MCF 10A (cell line): ENCODE measurements around the gene M1AP. TPM values are rescaled to one million over a fixed set of nuclear protein-coding genes. Genes with fewer than 3 reads are reported as not detected.

Experiments used
- BruUV-seq: library from RNA; stranded (reverse); fragments of 400-500 nt; replicated peaks from 2 replicates; lab custom pipeline; 2021; lab: Mats Ljungman, UMichigan
- CTCF ChIA-PET: fragments of 300-600 bp; sonication (Branson Sonifier 250); formaldehyde crosslinking; extraction: SDS; loops from one replicate; lab custom pipeline; 2021; ENCODE audit warnings: antibody characterized with exemption, inconsistent platforms; lab: Yijun Ruan, JAX
- POLR2A ChIA-PET: fragments of 300-600, 350-650 bp; sonication (Branson Sonifier 250); formaldehyde crosslinking; extraction: SDS; loops from one replicate; lab custom pipeline; 2020; ENCODE audit warnings: antibody characterized with exemption, inconsistent platforms; lab: Yijun Ruan, JAX
- DNase-seq: peaks from one replicate; pipeline ENCODE4 v3.0.0-alpha.2; 2018; ENCODE audit not compliant: unreplicated experiment
- H3K27ac Mint-ChIP-seq: one replicate; pipeline ENCODE4 v1.8.0; 2022; ENCODE audit warnings: mild to moderate bottlenecking, low read depth, mixed read lengths; ENCODE audit not compliant: unreplicated experiment
- H3K27me3 Mint-ChIP-seq: one replicate; pipeline ENCODE4 v1.8.0; 2022; ENCODE audit warnings: mixed read lengths; ENCODE audit not compliant: insufficient read depth, unreplicated experiment
- H3K36me3 Mint-ChIP-seq: one replicate; pipeline ENCODE4 v1.8.0; 2022; ENCODE audit warnings: mild to moderate bottlenecking, moderate library complexity, mixed read lengths; ENCODE audit not compliant: insufficient read depth, unreplicated experiment
- H3K4me1 Mint-ChIP-seq: one replicate; pipeline ENCODE4 v1.8.0; 2022; ENCODE audit warnings: mixed read lengths; ENCODE audit not compliant: insufficient read depth, unreplicated experiment
- H3K4me3 Mint-ChIP-seq: one replicate; pipeline ENCODE4 v1.8.0; 2022; ENCODE audit warnings: mild to moderate bottlenecking, moderate library complexity, mixed read lengths; ENCODE audit not compliant: unreplicated experiment
- H3K9me3 Mint-ChIP-seq: one replicate; pipeline ENCODE4 v1.8.0; 2022; ENCODE audit warnings: mixed read lengths; ENCODE audit not compliant: unreplicated experiment
- intact Hi-C: fragments of 100-400 bp; cut with micrococcal nuclease; formaldehyde crosslinking; loops from 2 replicates; pipeline ENCODE4 v1.14.1; 2022
- total RNA-seq: library from RNA; stranded (reverse); gene quantifications from 2 replicates; pipeline ENCODE4 v1.2.3, GENCODE V29; 2022
- TF ChIP-seq, protein P1 (sequence below): fragments of 200-600 bp; IDR thresholded peaks from one replicate; pipeline ENCODE4 v1.8.0; 2022; ENCODE audit warnings: antibody characterized with exemption, mild to moderate bottlenecking; ENCODE audit not compliant: unreplicated experiment

Gene M1AP
- total RNA-seq, 1 experiment from 2014 or later = not detected

DNA sequence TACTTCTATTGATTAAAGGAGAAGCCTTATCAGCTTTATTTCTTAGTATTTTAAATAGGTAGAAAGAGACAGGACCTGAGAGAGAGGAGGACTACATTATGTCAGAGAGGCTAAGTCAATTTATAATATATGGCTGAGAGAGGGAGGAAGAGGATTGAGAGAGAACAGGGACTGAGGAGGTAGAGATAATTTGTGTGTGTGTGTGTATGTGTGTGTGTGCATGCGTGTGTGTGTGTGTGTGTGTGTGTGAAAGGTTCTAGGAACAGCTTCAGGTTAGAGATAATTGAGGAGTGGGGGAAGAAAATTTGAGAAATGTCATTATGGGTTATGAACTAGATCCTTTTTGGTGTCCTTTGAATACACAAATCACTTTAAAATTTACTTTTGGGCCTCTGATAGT is 78.4 kb downstream of the M1AP start:
- Mint-ChIP-seq H3K36me3 (no peaks in the 10 kb centered on the region), H3K4me3 (no peak overlapping the region), H3K27ac (no peak overlapping the region), H3K27me3 (no peaks in the 10 kb centered on the region), H3K9me3 (no peaks in the 10 kb centered on the region), H3K4me1 (peaks cover 34% of the 10 kb centered on the region)
- ChIA-PET POLR2A (interaction anchor here (0.7 to 1.5 kb wide), 3 partner anchors 10 to 39 kb away, joined by 3 read pairs; no protein-coding TSS in a partner anchor), CTCF (interaction anchor here (15.5 kb wide), 1 partner anchor 18 kb away, joined by 203 read pairs; no protein-coding TSS in a partner anchor)
- no peak for DNase-seq
- TF ChIP-seq, protein P1, sequence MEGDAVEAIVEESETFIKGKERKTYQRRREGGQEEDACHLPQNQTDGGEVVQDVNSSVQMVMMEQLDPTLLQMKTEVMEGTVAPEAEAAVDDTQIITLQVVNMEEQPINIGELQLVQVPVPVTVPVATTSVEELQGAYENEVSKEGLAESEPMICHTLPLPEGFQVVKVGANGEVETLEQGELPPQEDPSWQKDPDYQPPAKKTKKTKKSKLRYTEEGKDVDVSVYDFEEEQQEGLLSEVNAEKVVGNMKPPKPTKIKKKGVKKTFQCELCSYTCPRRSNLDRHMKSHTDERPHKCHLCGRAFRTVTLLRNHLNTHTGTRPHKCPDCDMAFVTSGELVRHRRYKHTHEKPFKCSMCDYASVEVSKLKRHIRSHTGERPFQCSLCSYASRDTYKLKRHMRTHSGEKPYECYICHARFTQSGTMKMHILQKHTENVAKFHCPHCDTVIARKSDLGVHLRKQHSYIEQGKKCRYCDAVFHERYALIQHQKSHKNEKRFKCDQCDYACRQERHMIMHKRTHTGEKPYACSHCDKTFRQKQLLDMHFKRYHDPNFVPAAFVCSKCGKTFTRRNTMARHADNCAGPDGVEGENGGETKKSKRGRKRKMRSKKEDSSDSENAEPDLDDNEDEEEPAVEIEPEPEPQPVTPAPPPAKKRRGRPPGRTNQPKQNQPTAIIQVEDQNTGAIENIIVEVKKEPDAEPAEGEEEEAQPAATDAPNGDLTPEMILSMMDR = no peak
- intact Hi-C loops = no loop called here
- BruUV-seq = no TSS peak

DNA sequence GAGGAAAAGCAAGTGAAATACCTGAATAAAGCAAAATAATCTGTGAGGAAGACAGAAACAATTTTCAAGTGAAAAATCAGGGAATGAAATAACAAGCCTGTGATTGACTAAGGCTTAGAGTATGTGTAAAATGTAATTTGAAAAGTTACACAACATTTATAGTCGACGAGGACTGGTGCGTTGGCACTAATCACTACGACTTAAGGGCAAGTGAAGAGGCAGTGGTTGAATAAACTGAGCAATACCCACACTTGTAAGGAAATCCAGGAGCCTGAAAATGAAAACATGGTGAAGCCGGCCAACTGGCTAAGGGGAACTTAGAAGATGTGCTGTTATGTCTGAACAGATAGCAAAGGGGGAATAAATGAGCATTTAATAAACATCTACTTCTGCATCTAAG is 80.2 kb downstream of the M1AP start:
- H3K4me3 Mint-ChIP-seq = peak overlapping the region; percentile 2
- peak overlapping the region; percentile 16 for H3K27ac Mint-ChIP-seq
- H3K36me3 Mint-ChIP-seq = no peaks in the 10 kb centered on the region
- peak; percentile 82 for DNase-seq
- no peaks in the 10 kb centered on the region for H3K9me3 Mint-ChIP-seq
- H3K27me3 Mint-ChIP-seq = no peaks in the 10 kb centered on the region
- peaks cover 38% of the 10 kb centered on the region for H3K4me1 Mint-ChIP-seq
- BruUV-seq = no TSS peak
- CTCF ChIA-PET = interaction anchor here (0.8 to 15.5 kb wide), 5 partner anchors 9 to 34 kb away, joined by 3 to 203 read pairs (median 5); no protein-coding TSS in a partner anchor
- POLR2A ChIA-PET = interaction anchor here (0.7 to 3.0 kb wide), 13 partner anchors 9 to 109 kb away, joined by 3 to 21 read pairs (median 5); partner anchors contain the start of genes AUP1, CCDC142, DQX1 and HTRA2
- intact Hi-C loops = no loop called here
- TF ChIP-seq, protein P1 = no peak

DNA sequence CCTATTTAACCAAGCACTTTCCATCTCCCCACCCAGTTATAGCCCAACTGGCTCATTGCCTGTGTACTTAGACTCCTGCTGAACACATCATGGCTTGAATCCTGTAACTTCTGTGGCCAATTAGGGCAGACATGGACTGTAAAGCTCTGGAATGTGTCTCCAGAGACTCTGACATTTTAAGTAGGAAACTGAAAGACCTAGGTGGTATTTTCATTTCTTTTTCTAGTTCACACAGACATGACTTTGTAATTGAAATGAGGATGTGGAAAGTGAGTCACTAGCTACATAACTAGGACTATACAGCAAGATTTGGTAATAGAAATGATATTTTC is 81.4 kb downstream of the M1AP start:
- CTCF ChIA-PET = interaction anchor here (0.6 to 15.5 kb wide), 6 partner anchors 9 to 299 kb away, joined by 3 to 203 read pairs (median 4); no protein-coding TSS in a partner anchor
- intact Hi-C loops = no loop called here
- POLR2A ChIA-PET = interaction anchor here (0.7 to 3.0 kb wide), 11 partner anchors 8 to 108 kb away, joined by 3 to 21 read pairs (median 6); partner anchors contain the start of genes AUP1, CCDC142, DQX1 and HTRA2
- BruUV-seq = no TSS peak
- DNase-seq = peak; percentile 54
- Mint-ChIP-seq H3K27me3 (no peaks in the 10 kb centered on the region), H3K36me3 (no peaks in the 10 kb centered on the region), H3K9me3 (no peaks in the 10 kb centered on the region), H3K4me3 (no peak overlapping the region), H3K4me1 (peaks cover 48% of the 10 kb centered on the region), H3K27ac (peak overlapping the region; percentile 89)
- TF ChIP-seq, protein P1 = no peak

DNA sequence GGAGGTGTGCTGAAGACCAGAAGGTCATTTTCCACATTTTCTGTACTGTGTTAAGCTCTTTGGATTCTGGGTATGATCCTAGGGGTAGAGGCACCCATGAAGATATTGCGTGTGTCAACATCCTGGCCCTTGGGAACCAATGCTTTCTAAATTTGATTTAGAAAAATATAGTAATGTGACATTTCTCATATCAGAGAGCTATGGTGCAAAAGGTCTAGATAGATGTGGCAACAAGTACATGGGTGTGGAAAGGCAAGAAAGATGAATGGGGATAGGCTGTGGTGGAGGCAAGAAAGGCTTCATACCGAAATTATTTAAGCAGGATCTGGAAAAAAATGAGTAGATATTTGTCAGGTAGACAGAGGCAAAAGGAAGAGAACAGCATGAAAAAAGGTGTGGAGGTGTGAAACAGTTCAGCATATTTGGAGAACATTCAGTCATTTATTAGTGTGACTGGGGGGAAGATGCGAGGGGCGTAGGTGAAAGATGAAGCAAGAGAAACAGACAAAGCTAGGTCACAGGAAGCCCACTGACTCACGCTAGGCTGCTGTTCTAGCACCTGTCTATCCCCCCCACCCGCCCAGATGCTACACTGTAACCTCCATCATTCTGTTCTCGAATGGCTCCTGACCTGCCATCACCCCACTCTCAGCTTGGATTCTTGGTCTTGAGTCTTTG is 81.9 kb downstream of the M1AP start:
- no TSS peak for BruUV-seq
- POLR2A ChIA-PET = interaction anchor here (0.5 to 3.0 kb wide), 10 partner anchors 7 to 151 kb away, joined by 3 to 21 read pairs (median 5); partner anchors contain the start of genes AUP1, CCDC142, HTRA2 and MRPL53
- no peaks in the 10 kb centered on the region for H3K36me3 Mint-ChIP-seq
- no peak for DNase-seq
- H3K9me3 Mint-ChIP-seq = no peaks in the 10 kb centered on the region
- no peak overlapping the region for H3K4me3 Mint-ChIP-seq
- intact Hi-C loops = no loop called here
- CTCF ChIA-PET = interaction anchor here (0.6 to 15.5 kb wide), 8 partner anchors 11 to 298 kb away, joined by 3 to 203 read pairs (median 4); no protein-coding TSS in a partner anchor
- H3K27me3 Mint-ChIP-seq = no peaks in the 10 kb centered on the region
- TF ChIP-seq, protein P1 = no peak
- peak overlapping the region; percentile 89 for H3K27ac Mint-ChIP-seq
- peaks cover 53% of the 10 kb centered on the region for H3K4me1 Mint-ChIP-seq
